GM19043 (cell line): Measurements from ENCODE around the gene GP9.
"Not testable (repeated sequence)": the region's sequence is repeated elsewhere in the genome, so short reads cannot be mapped to it uniquely, and the experiment has no call there.

ENCODE experiments used
- ATAC-seq: cut with Tn5 transposase; IDR thresholded peaks from one replicate; pipeline ENCODE4 v1.9.1; 2021; ENCODE audit warnings: low read depth; ENCODE audit not compliant: unreplicated experiment

Gene GP9

DNA sequence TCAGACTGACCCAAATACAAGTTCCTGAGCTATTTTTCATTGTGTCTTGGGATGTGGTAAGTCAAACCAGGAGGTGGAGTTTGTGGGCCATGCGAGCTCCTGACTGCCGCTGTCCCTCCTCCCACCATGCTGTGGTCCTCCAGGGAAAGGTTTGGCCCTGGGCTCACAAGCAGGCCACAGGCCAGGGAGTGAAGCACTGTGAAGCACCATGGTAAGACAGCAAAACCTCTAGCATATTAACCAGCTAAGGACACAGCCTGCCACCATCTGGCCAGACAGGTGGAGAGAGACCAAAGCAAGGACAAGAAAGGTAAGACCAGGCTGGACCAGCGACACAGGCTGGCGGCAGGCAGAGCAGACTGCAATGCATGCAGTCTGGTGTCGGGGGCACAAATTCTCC, 45.7 kb downstream of the GP9 start:
- no peak for ATAC-seq

DNA sequence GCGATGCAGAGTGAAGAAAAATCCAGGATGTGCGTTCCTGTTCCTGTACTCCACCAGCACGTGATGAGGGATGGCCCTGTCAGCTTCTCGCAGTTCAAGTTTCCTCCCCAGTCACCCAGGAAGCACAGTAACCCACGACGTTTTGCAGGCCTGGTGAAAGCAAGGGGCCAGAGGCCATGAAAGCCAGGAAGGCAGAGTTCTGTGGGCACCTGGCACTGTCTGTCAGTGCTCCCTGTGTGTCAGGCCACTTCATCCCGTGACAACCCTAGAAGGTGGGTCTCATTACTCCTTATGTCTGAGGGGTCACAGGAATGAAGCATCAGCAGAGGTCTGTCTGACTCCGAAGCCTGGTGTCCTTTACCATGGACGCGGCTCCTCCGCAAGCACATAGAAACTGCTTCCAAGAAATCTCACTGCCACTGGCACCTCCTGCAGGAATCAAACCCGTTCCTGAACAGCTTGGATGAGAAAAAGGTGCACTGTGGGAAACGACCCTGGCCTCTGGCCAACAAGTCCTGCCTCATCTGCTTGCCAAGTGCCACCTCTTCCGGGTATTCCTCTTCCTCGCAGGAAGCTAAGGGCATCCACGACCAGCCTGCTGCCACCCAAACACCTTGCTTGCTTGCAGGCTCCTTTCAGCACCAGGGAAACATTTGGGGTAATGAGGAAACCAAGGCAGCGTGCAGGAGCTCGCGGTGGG, 46.4 kb downstream of the GP9 start:
- ATAC-seq = no peak

DNA sequence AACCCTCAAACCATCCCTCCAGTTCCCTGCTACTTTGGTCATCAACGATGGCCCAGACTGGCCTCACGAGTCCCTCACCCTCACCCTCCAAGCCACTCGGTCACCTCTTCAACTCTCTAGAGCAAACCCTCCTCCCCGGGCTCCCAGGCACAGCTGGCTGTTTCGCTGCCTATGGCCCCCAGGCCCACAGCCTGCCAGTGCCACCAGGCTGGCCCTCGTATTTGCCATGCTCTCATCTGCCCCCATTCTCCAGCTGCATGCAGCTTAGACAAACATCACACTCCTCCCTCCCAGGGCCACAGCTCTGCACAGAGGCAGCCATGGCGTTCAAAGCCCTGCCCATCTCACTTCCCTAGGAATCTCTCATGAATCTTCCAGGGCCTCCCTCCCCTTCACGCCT, 47.2 kb downstream of the GP9 start:
- no peak for ATAC-seq

DNA sequence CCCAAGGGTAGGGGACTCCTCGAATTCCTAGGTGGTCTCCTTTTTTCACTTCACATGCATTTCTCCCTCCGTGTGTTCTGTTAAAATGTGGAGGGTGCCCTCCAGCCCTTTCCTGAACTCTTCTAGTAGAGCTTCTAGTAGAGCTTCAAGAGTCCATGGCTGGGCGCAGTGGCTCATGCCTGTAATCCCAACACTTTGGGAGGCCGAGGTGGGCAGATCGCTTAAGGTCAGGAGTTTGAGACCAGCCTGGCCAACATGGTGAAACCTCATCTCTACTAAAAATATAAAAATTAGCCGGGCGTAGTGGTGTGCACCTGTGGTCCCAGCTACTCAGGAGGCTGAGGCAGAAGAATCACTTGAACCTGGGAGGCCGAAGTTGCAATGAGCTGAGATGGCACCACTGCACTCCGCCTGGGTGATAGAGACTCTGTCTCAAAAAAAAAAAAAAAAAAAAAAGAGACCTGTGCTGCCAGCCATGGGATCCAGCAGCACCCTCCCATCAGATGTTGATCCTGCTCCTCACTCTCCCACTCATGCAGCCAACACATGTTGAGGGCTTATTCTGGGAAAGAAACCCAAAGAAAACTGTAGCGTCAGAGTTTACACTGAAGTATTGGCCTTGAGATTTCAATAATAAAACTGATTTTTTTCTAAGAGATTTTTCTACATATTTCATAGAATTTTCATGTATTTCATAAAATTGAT, 50.6 kb downstream of the GP9 start:
- ATAC-seq = not testable (repeated sequence)
